ENCODE measurements around the gene CAMK2A. TPM values are rescaled to one million over a fixed set of nuclear protein-coding genes. Genes with fewer than 3 reads are reported as not detected.

The CAMK2A gene
- total RNA-seq, 1 experiment from 2014 or later = 0.33 TPM

DNA sequence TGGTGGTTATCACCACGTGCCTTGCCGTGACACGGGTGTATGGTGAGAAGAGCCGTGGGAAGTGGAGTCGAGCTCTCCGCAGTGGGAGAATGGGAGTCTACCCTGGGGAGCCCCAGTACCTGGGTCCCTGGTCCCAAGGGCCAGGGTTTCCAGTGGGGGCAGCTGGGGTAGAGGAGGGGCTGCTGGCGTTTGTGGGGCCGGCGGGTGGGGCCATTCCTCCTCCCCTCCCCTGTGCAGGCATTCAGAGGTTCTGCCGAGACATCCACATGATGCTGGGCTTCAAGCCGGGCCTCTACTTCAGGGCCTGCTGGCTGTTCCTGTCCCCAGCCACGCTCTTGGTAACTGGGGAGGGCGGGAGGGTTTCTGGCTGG, 85.0 kb downstream of the CAMK2A start:
- no peak overlapping the region for H3K23ac ChIP-seq (ENCODE audit: insufficient read length, low read depth, low read length)
- no peaks in the 10 kb centered on the region for H3K79me1 ChIP-seq (ENCODE audit: insufficient read depth, low read depth, low read length, poor library complexity, severe bottlenecking)
- no peaks in the 10 kb centered on the region for H4K20me1 ChIP-seq (ENCODE audit: control insufficient read depth, insufficient read depth, insufficient read length)
- no CpG with 5 or more reads among the region's 13 CpGs for WGBS (ENCODE audit: extremely low coverage, insufficient read length, low lambda C conversion rate)
- Mint-ChIP-seq H3K27ac (no peak overlapping the region), H3K4me3 (no peak overlapping the region), H3K36me3 (ENCODE audit: insufficient read depth in 1 of 3, low read depth in 3 of 3) (peaks cover 0 to 2% (median 0%) of the 10 kb centered on the region in 3 experiments; a peak in 1 of 7 replicates), H3K4me1 (peaks cover 11 to 24% of the 10 kb centered on the region in 2 experiments), H3K27me3 (ENCODE audit: low read depth) (peaks cover 27% of the 10 kb centered on the region), H3K9me3 (peaks cover 0 to 4% of the 10 kb centered on the region in 2 experiments; a peak in 2 of 5 replicates)
- H4K5ac ChIP-seq (ENCODE audit: insufficient read length, low read depth, low read length) = no peak overlapping the region
- H3K23me2 ChIP-seq (ENCODE audit: insufficient read length, low read depth, low read length, poor library complexity, severe bottlenecking) = no peaks in the 10 kb centered on the region
- peaks cover 3% of the 10 kb centered on the region; the same call in 1 of the 2 replicates for H3K27me3 ChIP-seq (ENCODE audit: insufficient read depth, low read length)
- no peak overlapping the region for H3K4ac ChIP-seq (ENCODE audit: low read depth, low read length)
- no peaks in the 10 kb centered on the region for H3K79me2 ChIP-seq (ENCODE audit: insufficient read depth, low read length)
- no peak overlapping the region for H4K91ac ChIP-seq (ENCODE audit: insufficient read length, low read depth, low read length)
- H2BK20ac ChIP-seq (ENCODE audit: low read depth, low read length, poor library complexity, severe bottlenecking) = no peak overlapping the region
- H2BK120ac ChIP-seq (ENCODE audit: low read depth, low read length, poor library complexity, severe bottlenecking) = no peak overlapping the region
- H2BK12ac ChIP-seq (ENCODE audit: insufficient read length, low read depth, low read length) = no peak overlapping the region
- H2BK5ac ChIP-seq (ENCODE audit: insufficient read length, low read length) = no peak overlapping the region
- DNase-seq = no peak
- H3T11ph ChIP-seq (ENCODE audit: low read length) = no peak overlapping the region
- H3K56ac ChIP-seq (ENCODE audit: insufficient read length, low read depth, low read length) = no peak overlapping the region
- H2BK15ac ChIP-seq (ENCODE audit: low read depth, low read length) = no peak overlapping the region
- no peaks in the 10 kb centered on the region for H3K4me1 ChIP-seq (ENCODE audit: insufficient read depth, low read length)
- no peak overlapping the region for H3K9ac ChIP-seq (ENCODE audit: extremely low read depth, insufficient read length, low read length)
- TF ChIP-seq, protein P1, sequence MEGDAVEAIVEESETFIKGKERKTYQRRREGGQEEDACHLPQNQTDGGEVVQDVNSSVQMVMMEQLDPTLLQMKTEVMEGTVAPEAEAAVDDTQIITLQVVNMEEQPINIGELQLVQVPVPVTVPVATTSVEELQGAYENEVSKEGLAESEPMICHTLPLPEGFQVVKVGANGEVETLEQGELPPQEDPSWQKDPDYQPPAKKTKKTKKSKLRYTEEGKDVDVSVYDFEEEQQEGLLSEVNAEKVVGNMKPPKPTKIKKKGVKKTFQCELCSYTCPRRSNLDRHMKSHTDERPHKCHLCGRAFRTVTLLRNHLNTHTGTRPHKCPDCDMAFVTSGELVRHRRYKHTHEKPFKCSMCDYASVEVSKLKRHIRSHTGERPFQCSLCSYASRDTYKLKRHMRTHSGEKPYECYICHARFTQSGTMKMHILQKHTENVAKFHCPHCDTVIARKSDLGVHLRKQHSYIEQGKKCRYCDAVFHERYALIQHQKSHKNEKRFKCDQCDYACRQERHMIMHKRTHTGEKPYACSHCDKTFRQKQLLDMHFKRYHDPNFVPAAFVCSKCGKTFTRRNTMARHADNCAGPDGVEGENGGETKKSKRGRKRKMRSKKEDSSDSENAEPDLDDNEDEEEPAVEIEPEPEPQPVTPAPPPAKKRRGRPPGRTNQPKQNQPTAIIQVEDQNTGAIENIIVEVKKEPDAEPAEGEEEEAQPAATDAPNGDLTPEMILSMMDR (conservative IDR thresholded peaks at IDR 0.05) = no peak
- no peak overlapping the region for H3K27ac ChIP-seq (ENCODE audit: insufficient read length, low read depth, low read length)
- H4K8ac ChIP-seq (replicated peaks; ENCODE audit: insufficient read length, low read depth, low read length) = no peak overlapping the region
- H2AK5ac ChIP-seq (ENCODE audit: insufficient read length, low read length) = no peak overlapping the region
- H3K18ac ChIP-seq (ENCODE audit: insufficient read length, low read depth, low read length) = no peak overlapping the region
- no peak overlapping the region for H2AFZ ChIP-seq (ENCODE audit: low read length)
- no peak overlapping the region for H3K14ac ChIP-seq (ENCODE audit: insufficient read depth, low read length)
- H3K4me2 ChIP-seq (ENCODE audit: insufficient read depth, insufficient read length, low read length) = no peak overlapping the region
- H3K9me3 ChIP-seq (ENCODE audit: control insufficient read depth, low read depth, low read length) = no peaks in the 10 kb centered on the region

All from H9 (cell line).